GM21786 (cell line): ENCODE data around the gene TNFRSF25.

ENCODE experiments used
- ATAC-seq: cut with Tn5 transposase; IDR thresholded peaks from one replicate; pipeline ENCODE4 v1.9.1; 2021; ENCODE audit not compliant: unreplicated experiment

The TNFRSF25 gene

GRCh38 chr1:6419804-6420453 lies 46.0 kb downstream of the TNFRSF25 start, which contains the start of gene HES2:
Gene HES2, minus strand, starts transcription at chr1:6419919. Its CDS starts 99 bp downstream, at chr1:6419820.
- no peak for ATAC-seq

GRCh38 chr1:6419397-6419803 lies 46.6 kb downstream of the TNFRSF25 start:
- no peak for ATAC-seq

GRCh38 chr1:6418668-6419396 lies 47.1 kb downstream of the TNFRSF25 start:
- no peak for ATAC-seq

GRCh38 chr1:6417961-6418667 lies 47.9 kb downstream of the TNFRSF25 start:
- ATAC-seq, result no peak

- no peak for ATAC-seq
These were observed 49.1 kb downstream of the TNFRSF25 start for GRCh38 chr1:6416906-6417305.

- ATAC-seq, result no peak
These were observed 49.7 kb downstream of the TNFRSF25 start for GRCh38 chr1:6416295-6416656.

- no peak for ATAC-seq
These were observed 50.9 kb downstream of the TNFRSF25 start for GRCh38 chr1:6414881-6415626.

- ATAC-seq, result no peak
These were observed 51.5 kb downstream of the TNFRSF25 start for GRCh38 chr1:6414443-6414844.

- no peak for ATAC-seq
These were observed 53.1 kb downstream of the TNFRSF25 start for GRCh38 chr1:6412896-6413295.
